CD1c-positive myeloid dendritic cell (primary cell): ENCODE results near the gene PALD1.

Experiments
- DNase-seq: peaks from one replicate; pipeline ENCODE4 v3.0.0-alpha.2; 2016; ENCODE audit errors: extremely low spot score

The PALD1 gene

GRCh38 chr10:70535001-70535400, 56.4 kb downstream of the PALD1 start:
- no peak for DNase-seq

- no peak for DNase-seq
These were observed 56.9 kb downstream of the PALD1 start for GRCh38 chr10:70535451-70535850.

- no peak for DNase-seq
These were observed 57.8 kb downstream of the PALD1 start for GRCh38 chr10:70536196-70536861.

GRCh38 chr10:70537398-70538194, 59.0 kb downstream of the PALD1 start:
- no peak for DNase-seq

GRCh38 chr10:70538195-70538520, 59.6 kb downstream of the PALD1 start:
- DNase-seq = no peak

- no peak for DNase-seq
These were observed 60.3 kb downstream of the PALD1 start for GRCh38 chr10:70538731-70539338.

- DNase-seq = no peak
These were observed 60.9 kb downstream of the PALD1 start for GRCh38 chr10:70539471-70539870.

GRCh38 chr10:70540089-70540788, 61.7 kb downstream of the PALD1 start:
- DNase-seq = no peak

GRCh38 chr10:70540789-70541360, 62.3 kb downstream of the PALD1 start:
- no peak for DNase-seq

- no peak for DNase-seq
These were observed 63.4 kb downstream of the PALD1 start for GRCh38 chr10:70541736-70542564.

GRCh38 chr10:70542565-70542938, 64.0 kb downstream of the PALD1 start:
- DNase-seq = no peak

GRCh38 chr10:70543911-70544310, 65.3 kb downstream of the PALD1 start:
- DNase-seq = no peak

GRCh38 chr10:70544431-70545340, 66.1 kb downstream of the PALD1 start:
- peak; percentile 61 for DNase-seq

GRCh38 chr10:70546584-70546983, 68.0 kb downstream of the PALD1 start:
- no peak for DNase-seq

GRCh38 chr10:70549351-70549961, 70.9 kb downstream of the PALD1 start:
- DNase-seq = no peak

- DNase-seq = peak; percentile 78
These were observed 71.4 kb downstream of the PALD1 start for GRCh38 chr10:70549962-70550458.

- DNase-seq = no peak
These were observed 71.9 kb downstream of the PALD1 start for GRCh38 chr10:70550459-70550858.

- no peak for DNase-seq
These were observed 72.9 kb downstream of the PALD1 start for GRCh38 chr10:70551466-70551865.

GRCh38 chr10:70551971-70552422, 73.4 kb downstream of the PALD1 start:
- no peak for DNase-seq
